Activated naive CD8-positive, alpha-beta T cell treated with anti-CD3 and anti-CD28 coated beads, Interleukin-2, amount 10 ng/mL, durations not matched to agents 7 days and 5 days (primary cell): ENCODE measurements around the gene PKP4. TPM values are rescaled to one million over a fixed set of nuclear protein-coding genes. Genes with fewer than 3 reads are reported as not detected.

Experiments
- ATAC-seq: fragments of 150-1000 bp; cut with Tn5 transposase; one replicate; pipeline ENCODE4 v1.10.0; 2021; ENCODE audit warnings: low read depth, moderate library complexity
- POLR2A ChIA-PET: fragments of 350-600 bp; sonication (Branson Sonifier 250); formaldehyde crosslinking; loops from one replicate; lab custom pipeline; 2021; ENCODE audit warnings: antibody characterized with exemption; lab: Charles Lee
- DNase-seq: peaks from one replicate; pipeline ENCODE4 v3.0.0; 2021
- H3K27ac Mint-ChIP-seq: one replicate; pipeline ENCODE4 v1.8.0; 2022; ENCODE audit warnings: mild to moderate bottlenecking, mixed read lengths
- H3K27me3 Mint-ChIP-seq: one replicate; pipeline ENCODE4 v1.8.0; 2022; ENCODE audit warnings: mild to moderate bottlenecking, moderate library complexity, mixed read lengths
- H3K36me3 Mint-ChIP-seq: one replicate; pipeline ENCODE4 v1.8.0; 2021; ENCODE audit warnings: mild to moderate bottlenecking, mixed read lengths
- H3K4me1 Mint-ChIP-seq: one replicate; pipeline ENCODE4 v1.8.0; 2021; ENCODE audit warnings: mixed read lengths
- H3K4me3 Mint-ChIP-seq: one replicate; pipeline ENCODE4 v1.8.0; 2022; ENCODE audit warnings: mild to moderate bottlenecking, moderate library complexity, mixed read lengths
- H3K9me3 Mint-ChIP-seq: one replicate; pipeline ENCODE4 v1.8.0; 2021; ENCODE audit warnings: mixed read lengths
- total RNA-seq, 2 experiments: library from RNA; stranded (reverse); gene quantifications; one replicate each; pipeline ENCODE4 v1.2.3, GENCODE V29; 2021

PKP4 gene
- total RNA-seq, 2 experiments from 2014 or later, result 37.0 to 37.8 TPM

DNA sequence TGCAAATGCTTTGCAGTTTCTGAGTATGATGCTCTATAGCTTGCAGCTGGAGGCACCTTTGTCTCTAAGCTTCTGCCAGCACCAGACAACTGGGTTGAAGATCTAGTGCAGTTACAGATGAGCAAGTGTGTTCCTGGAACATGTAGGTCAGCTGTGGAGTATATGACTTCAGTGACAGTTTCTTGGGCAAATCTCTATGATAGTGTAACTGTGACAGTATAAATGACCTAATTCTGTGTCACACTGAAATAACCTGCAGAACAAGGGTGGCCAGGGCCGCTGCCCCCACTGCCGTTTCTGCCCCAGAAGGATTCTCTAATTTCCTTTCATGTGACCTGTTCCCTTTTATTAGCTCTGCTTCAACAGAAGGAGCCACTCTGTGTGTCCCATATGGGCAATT, 193.1 kb downstream of the PKP4 start:
- DNase-seq (no peak), ATAC-seq (no peak)
- H3K9me3 Mint-ChIP-seq, result no peaks in the 10 kb centered on the region
- H3K4me1 Mint-ChIP-seq, result peaks cover 7% of the 10 kb centered on the region
- POLR2A ChIA-PET, result no interaction called here
- no peak overlapping the region for H3K4me3 Mint-ChIP-seq
- H3K36me3 Mint-ChIP-seq, result peaks cover 8% of the 10 kb centered on the region
- H3K27ac Mint-ChIP-seq, result no peak overlapping the region
- no peaks in the 10 kb centered on the region for H3K27me3 Mint-ChIP-seq

DNA sequence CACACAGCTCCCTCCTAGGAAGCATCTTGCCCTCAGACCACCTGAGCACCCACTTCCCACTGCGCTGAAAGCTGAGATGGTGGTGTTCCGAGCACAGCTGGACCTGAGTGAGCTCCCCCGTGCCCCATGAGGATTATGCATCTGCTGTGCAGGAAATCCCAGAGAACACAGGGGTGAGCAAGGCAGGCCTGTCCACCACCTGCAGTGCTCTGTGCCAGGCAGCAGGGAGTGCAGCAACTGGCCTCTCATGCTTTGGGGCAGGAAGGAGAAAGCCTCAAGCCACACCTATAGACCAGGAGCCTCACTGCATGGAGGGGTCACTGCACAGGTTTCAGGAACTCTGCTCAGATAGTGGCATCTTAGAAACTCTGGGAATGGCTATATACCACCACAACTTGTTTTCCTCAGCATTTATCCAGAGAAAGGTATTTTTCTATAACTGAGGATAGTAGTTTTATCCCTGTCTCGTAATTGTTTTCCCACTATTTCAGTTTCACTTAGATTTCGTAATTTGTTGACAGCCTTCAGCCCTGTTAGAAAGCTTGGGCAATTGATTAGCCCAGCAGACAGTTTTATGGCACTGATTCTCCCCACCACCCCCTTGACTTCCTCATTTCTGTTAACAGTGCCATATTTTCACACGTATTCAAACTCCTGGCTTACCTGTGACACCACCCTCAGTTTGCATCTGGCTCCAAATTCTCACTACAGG, 194.1 kb downstream of the PKP4 start:
- H3K9me3 Mint-ChIP-seq, result no peaks in the 10 kb centered on the region
- no peak for ATAC-seq
- POLR2A ChIA-PET, result no interaction called here
- peaks cover 8% of the 10 kb centered on the region for H3K36me3 Mint-ChIP-seq
- no peak overlapping the region for H3K27ac Mint-ChIP-seq
- peaks cover 7% of the 10 kb centered on the region for H3K4me1 Mint-ChIP-seq
- H3K4me3 Mint-ChIP-seq, result no peak overlapping the region
- H3K27me3 Mint-ChIP-seq, result no peaks in the 10 kb centered on the region
- no peak for DNase-seq

DNA sequence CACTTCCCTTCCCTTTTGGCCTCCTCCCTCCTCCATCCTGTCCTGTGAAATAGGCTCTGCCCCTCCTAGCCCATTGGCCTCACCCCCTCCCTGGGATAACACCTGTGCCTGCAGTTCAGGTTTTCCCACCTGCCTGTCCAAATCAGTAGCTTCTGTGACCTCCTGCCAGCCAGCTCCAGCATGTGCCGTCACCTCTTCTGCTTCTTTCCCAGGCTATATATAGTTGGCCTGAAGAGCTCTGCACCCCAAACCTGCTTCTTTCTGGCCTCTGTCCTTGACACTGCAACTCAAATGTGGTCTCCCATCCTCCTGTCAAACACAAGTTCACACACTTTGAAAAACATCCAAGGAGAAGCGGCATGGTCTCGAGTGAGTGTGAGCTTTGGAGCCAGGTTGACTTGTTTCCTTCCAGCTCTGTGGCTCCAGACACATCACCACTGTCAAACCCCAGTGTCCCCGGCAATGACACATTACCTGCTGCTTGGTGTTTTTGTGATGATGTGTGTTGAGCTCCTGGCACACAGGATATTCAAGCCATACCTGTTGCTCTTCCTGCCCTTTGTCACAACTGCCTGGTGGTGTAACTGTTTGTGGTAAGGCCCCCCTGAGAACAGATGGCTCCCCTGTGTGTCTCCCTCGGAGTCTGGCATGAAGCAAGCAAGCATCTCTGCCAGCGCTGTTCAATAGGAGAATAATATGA, 194.8 kb downstream of the PKP4 start:
- POLR2A ChIA-PET, result no interaction called here
- H3K27ac Mint-ChIP-seq, result no peak overlapping the region
- H3K36me3 Mint-ChIP-seq, result peaks cover 8% of the 10 kb centered on the region

DNA sequence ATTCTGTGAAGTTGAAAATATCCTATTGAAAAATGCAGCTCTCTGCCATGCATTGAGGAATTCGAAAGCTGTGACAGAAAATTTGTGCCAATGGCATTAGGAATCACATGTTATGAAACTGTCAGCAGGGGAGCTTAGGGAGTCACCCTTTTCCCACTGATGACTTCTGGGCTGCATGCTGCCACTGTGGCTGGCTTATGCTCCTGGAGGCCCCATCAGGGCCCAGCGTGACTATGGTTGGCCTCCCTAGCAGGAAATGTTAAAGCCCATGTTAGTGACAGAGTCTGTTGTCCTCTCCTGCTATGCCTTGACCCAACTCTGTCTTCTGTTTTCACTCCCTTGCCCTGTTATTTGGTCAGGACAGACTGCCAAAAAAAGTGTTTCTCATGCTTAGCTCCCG, 198.9 kb downstream of the PKP4 start:
- no peak for DNase-seq
- no peaks in the 10 kb centered on the region for H3K9me3 Mint-ChIP-seq
- no peak overlapping the region for H3K4me3 Mint-ChIP-seq
- H3K4me1 Mint-ChIP-seq, result peaks cover 10% of the 10 kb centered on the region
- POLR2A ChIA-PET, result no interaction called here
- H3K27me3 Mint-ChIP-seq, result no peaks in the 10 kb centered on the region
- H3K27ac Mint-ChIP-seq, result no peak overlapping the region
- peaks cover 8% of the 10 kb centered on the region for H3K36me3 Mint-ChIP-seq
- ATAC-seq, result no peak

More for the DNA sequence above, 194.8 kb downstream of the PKP4 start:
- DNase-seq, result no peak
- Mint-ChIP-seq H3K4me3 (no peak overlapping the region), H3K4me1 (peaks cover 7% of the 10 kb centered on the region), H3K9me3 (no peaks in the 10 kb centered on the region), H3K27me3 (no peaks in the 10 kb centered on the region)
- no peak for ATAC-seq

- DNase-seq (no peak), ATAC-seq (no peak)
- H3K4me1 Mint-ChIP-seq, result peaks cover 4% of the 10 kb centered on the region
- H3K27ac Mint-ChIP-seq, result no peak overlapping the region
- no peak overlapping the region for H3K4me3 Mint-ChIP-seq
- H3K9me3 Mint-ChIP-seq, result no peaks in the 10 kb centered on the region
- POLR2A ChIA-PET, result no interaction called here
- H3K27me3 Mint-ChIP-seq, result no peaks in the 10 kb centered on the region
- peaks cover 2% of the 10 kb centered on the region for H3K36me3 Mint-ChIP-seq
Measured at GRCh38 chr2:158656492-158657229, 199.9 kb downstream of the PKP4 start.

DNA sequence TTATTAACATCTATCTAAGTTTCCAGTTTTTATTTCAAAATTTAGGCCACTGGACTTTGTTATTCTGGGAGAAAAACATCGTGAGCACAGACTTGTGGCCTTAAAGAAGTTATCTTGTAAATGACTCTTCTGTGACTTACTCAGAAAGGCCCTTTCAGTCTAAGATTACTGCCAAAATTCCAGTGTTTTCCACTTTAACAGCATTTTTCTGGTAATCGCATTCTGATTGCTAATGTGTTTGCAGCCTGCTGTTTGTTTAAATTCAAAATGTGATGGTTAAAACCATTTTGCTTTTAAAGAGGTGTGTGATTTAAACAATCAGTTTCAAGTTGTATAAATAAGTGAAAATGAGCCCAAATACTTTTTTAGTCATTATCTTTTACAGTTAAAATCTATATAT, 201.6 kb downstream of the PKP4 start:
- ATAC-seq (no peak), DNase-seq (no peak)
- no peak overlapping the region for H3K4me3 Mint-ChIP-seq
- POLR2A ChIA-PET, result no interaction called here
- peaks cover 3% of the 10 kb centered on the region for H3K4me1 Mint-ChIP-seq
- H3K27ac Mint-ChIP-seq, result no peak overlapping the region
- no peaks in the 10 kb centered on the region for H3K27me3 Mint-ChIP-seq
- H3K36me3 Mint-ChIP-seq, result peaks cover 2% of the 10 kb centered on the region
- no peaks in the 10 kb centered on the region for H3K9me3 Mint-ChIP-seq

DNA sequence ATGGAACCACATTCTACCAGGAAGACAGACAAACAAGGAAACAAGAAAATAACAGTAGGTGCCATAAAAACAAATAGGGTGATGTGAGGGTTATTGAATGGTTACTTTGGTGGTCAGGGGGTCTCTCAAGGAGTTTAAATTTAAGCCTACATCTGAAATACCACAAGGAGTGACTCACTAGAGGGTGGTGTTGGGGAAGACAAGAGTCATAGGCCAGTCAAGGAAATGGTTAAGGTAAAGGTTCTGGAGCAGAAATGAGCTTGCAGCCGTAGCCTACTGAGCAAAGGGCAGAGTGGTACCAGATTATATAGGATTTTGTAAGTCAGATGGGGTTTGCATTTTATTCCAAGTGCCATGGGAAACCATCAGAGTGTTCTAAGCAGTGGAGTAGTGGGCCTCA, 202.7 kb downstream of the PKP4 start:
- POLR2A ChIA-PET, result no interaction called here
- Mint-ChIP-seq H3K9me3 (no peaks in the 10 kb centered on the region), H3K27me3 (no peaks in the 10 kb centered on the region), H3K36me3 (no peaks in the 10 kb centered on the region), H3K4me1 (peaks cover 3% of the 10 kb centered on the region), H3K27ac (no peak overlapping the region), H3K4me3 (no peak overlapping the region)
- no peak for ATAC-seq
- DNase-seq, result no peak

DNA sequence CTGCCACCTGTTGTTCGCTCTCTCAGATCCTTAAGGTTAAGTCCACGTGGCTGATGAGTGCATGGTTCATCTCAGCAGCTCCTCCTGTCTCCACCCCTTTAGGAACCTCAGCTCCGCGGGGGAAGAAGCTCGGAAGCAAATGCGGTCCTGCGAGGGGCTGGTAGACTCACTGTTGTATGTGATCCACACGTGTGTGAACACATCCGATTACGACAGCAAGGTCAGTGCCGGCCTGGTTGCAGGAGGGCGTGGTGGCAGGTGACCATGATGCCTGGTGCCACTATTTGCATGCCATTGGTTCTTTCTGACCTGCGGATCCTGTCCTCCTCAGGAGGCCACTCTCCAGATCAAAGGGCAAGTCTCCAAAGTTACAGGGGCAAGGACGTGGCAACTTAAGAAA, 204.5 kb downstream of the PKP4 start:
- H3K27me3 Mint-ChIP-seq, result no peaks in the 10 kb centered on the region

GRCh38 chr2:158662421-158662820, 205.7 kb downstream of the PKP4 start:
- Mint-ChIP-seq H3K27me3 (no peaks in the 10 kb centered on the region), H3K27ac (no peak overlapping the region), H3K9me3 (no peaks in the 10 kb centered on the region), H3K4me3 (no peak overlapping the region), H3K4me1 (peaks cover 3% of the 10 kb centered on the region), H3K36me3 (peaks cover 3% of the 10 kb centered on the region)
- POLR2A ChIA-PET, result no interaction called here
- ATAC-seq, result no peak
- DNase-seq, result no peak

More for the DNA sequence above, 204.5 kb downstream of the PKP4 start:
- H3K27ac Mint-ChIP-seq, result no peak overlapping the region
- no peaks in the 10 kb centered on the region for H3K9me3 Mint-ChIP-seq
- H3K4me1 Mint-ChIP-seq, result peaks cover 3% of the 10 kb centered on the region
- POLR2A ChIA-PET, result no interaction called here
- ATAC-seq (no peak), DNase-seq (no peak)
- H3K36me3 Mint-ChIP-seq, result no peaks in the 10 kb centered on the region
- no peak overlapping the region for H3K4me3 Mint-ChIP-seq

GRCh38 chr2:158663796-158664195, 207.0 kb downstream of the PKP4 start:
- H3K4me1 Mint-ChIP-seq, result peaks cover 3% of the 10 kb centered on the region
- no peak overlapping the region for H3K27ac Mint-ChIP-seq
- H3K9me3 Mint-ChIP-seq, result no peaks in the 10 kb centered on the region
- no peak for ATAC-seq
- DNase-seq, result no peak
- no peaks in the 10 kb centered on the region for H3K27me3 Mint-ChIP-seq
- H3K4me3 Mint-ChIP-seq, result no peak overlapping the region
- H3K36me3 Mint-ChIP-seq, result peaks cover 6% of the 10 kb centered on the region
- POLR2A ChIA-PET, result no interaction called here

- no peak overlapping the region for H3K4me3 Mint-ChIP-seq
Measured at GRCh38 chr2:158664987-158665386, 208.2 kb downstream of the PKP4 start.

DNA sequence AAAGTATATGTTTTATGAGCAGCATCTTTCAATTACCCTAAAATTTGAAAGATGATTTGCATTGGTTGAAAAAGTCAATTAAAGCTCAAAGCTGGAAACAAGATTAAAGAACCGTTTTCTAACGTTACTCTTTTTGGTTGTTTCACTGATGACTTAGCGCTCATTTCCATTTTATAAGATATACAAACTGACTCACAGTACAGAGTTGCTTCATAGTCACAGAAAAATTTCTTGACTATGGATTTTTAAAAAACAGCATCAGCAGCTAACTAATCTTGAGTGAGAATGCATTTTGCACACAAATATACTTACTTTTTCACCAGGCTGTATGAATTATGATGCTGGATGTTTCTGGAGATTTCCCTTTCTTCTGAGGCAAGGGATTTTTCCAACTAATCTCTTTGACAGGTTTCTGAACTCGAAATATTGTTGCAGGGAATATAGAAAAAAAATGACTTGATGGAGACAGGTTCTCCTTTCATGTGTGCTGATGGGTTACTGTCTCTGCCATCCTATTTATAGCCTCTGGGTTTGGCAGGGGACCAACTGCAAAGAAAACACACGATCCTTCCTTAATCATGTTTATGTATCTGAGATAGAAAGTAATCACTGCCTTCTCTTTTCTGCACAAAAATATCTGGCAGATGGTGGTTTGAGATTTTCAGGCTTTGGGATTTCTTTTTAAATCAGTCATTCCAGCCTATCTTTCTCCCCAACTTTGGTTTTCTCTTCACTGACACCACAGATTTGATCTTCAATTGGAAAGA, 209.0 kb downstream of the PKP4 start:
- DNase-seq, result no peak
- ATAC-seq, result no peak
- POLR2A ChIA-PET, result no interaction called here
- Mint-ChIP-seq H3K27ac (no peak overlapping the region), H3K4me1 (no peaks in the 10 kb centered on the region), H3K9me3 (no peaks in the 10 kb centered on the region), H3K4me3 (no peak overlapping the region), H3K36me3 (peaks cover 7% of the 10 kb centered on the region), H3K27me3 (no peaks in the 10 kb centered on the region)

More at GRCh38 chr2:158664987-158665386, 208.2 kb downstream of the PKP4 start:
- Mint-ChIP-seq H3K27ac (no peak overlapping the region), H3K9me3 (no peaks in the 10 kb centered on the region), H3K4me1 (no peaks in the 10 kb centered on the region), H3K27me3 (no peaks in the 10 kb centered on the region), H3K36me3 (peaks cover 7% of the 10 kb centered on the region)
- POLR2A ChIA-PET, result no interaction called here
- no peak for ATAC-seq
- DNase-seq, result no peak

- H3K4me1 Mint-ChIP-seq, result no peaks in the 10 kb centered on the region
- no peak overlapping the region for H3K4me3 Mint-ChIP-seq
- no peak overlapping the region for H3K27ac Mint-ChIP-seq
- peaks cover 8% of the 10 kb centered on the region for H3K36me3 Mint-ChIP-seq
- no peaks in the 10 kb centered on the region for H3K9me3 Mint-ChIP-seq
- ATAC-seq (no peak), DNase-seq (no peak)
- no peaks in the 10 kb centered on the region for H3K27me3 Mint-ChIP-seq
- POLR2A ChIA-PET, result no interaction called here
Measured at GRCh38 chr2:158666969-158667368, 210.2 kb downstream of the PKP4 start.
